ENCODE results near the gene RGR.

- TF ChIP-seq GATA3 (IDR thresholded peaks at IDR 0.05; ENCODE audit: low read depth, low read length), result no peak
- no peak for TF ChIP-seq GATA2 (IDR thresholded peaks at IDR 0.05; ENCODE audit: low read depth, low read length)
Measured at GRCh38 chr10:84247496-84247895, 2.6 kb downstream of the RGR start.

All from SH-SY5Y (cell line).